ENCODE data around the gene AKR1B15. TPM values are rescaled to one million over a fixed set of nuclear protein-coding genes. Genes with fewer than 3 reads are reported as not detected.
"Not testable (repeated sequence)": the region's sequence is repeated elsewhere in the genome, so short reads cannot be mapped to it uniquely, and the experiment has no call there.

The AKR1B15 gene
- total and polyA plus RNA-seq, 2 donors (not counting 3 experiments of a cell fraction or from before 2014, with no cell fraction given): not detected

DNA sequence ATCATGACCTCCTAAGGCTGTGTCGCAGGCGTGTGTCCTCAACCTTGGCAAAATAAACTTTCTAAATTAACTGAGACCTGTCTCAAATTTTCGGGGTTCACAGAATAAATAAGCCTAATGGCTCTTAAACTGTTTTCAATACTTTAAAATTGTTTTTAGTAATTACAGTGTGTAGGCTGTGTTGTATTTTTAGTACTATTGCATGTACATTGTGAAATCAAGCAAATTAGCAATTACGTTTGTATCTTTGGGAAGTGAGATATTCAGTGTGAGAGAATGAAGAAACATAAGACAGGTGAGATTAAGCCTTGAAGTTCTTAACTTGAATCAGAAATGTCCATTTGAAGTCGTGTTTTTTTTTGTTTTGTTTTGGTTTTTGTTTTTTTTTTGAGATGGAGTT lies 26.3 kb upstream of the AKR1B15 start:
- no peaks in the 10 kb centered on the region for H3K9me1 ChIP-seq (replicated peaks; ENCODE audit: control insufficient read depth, extremely low read depth, insufficient read depth, low read length)
- intact Hi-C loops (cut with micrococcal nuclease) (no loop called here), dilution Hi-C loops (cut with MboI; ENCODE audit: extremely low pct_ligation_motif_present, low sequenced_read_pairs) (no loop called here)
- DNase-seq (ENCODE audit: low read depth, low spot score) (no peak), FAIRE-seq (no peak)
- H3K9ac ChIP-seq (replicated peaks; ENCODE audit: extremely low read depth, insufficient read depth, low read length): no peak overlapping the region
- H3K4me2 ChIP-seq (ENCODE audit: insufficient read depth, low read length): no peak overlapping the region
- no peak overlapping the region for H3K27ac ChIP-seq (ENCODE audit: insufficient read depth, low read depth, low read length)
- no peaks in the 10 kb centered on the region for H3K4me1 ChIP-seq (ENCODE audit: control insufficient read depth, extremely low read depth, insufficient read depth, low read length)
- no peaks in the 10 kb centered on the region for H3K36me3 ChIP-seq (ENCODE audit: control insufficient read depth in 2 of 2, extremely low read depth in 1 of 2, insufficient read depth in 2 of 2, low read length in 2 of 2)
- peaks cover 0 to 3% of the 10 kb centered on the region in 2 experiments for H3K27me3 ChIP-seq (ENCODE audit: control insufficient read depth in 2 of 2, insufficient read depth in 2 of 2, low read length in 2 of 2)
- CTCF ChIA-PET: interaction anchor here (1.9 kb wide), 1 partner anchor 25 kb away, joined by 5 read pairs; no protein-coding TSS in a partner anchor
- BruUV-seq (replicated peaks): no TSS peak
- TF ChIP-seq, protein P1, sequence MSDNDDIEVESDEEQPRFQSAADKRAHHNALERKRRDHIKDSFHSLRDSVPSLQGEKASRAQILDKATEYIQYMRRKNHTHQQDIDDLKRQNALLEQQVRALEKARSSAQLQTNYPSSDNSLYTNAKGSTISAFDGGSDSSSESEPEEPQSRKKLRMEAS (IDR thresholded peaks at IDR 0.05; ENCODE audit: insufficient read depth, insufficient read length): no peak
- TF ChIP-seq POLR2A (IDR thresholded peaks at IDR 0.05; ENCODE audit: low read depth, low read length): no peak
- no peak for TF ChIP-seq GATA2 (IDR thresholded peaks at IDR 0.05; ENCODE audit: insufficient read depth, insufficient read length, low read depth, low read length)
- no peak for TF ChIP-seq JUN (IDR thresholded peaks at IDR 0.05; ENCODE audit: borderline replicate concordance, insufficient read depth, insufficient read length, low read depth)
- TF ChIP-seq MYC (IDR thresholded peaks at IDR 0.05; ENCODE audit: low read depth, low read length): no peak
- no peak for TF ChIP-seq FOS (IDR thresholded peaks at IDR 0.05; ENCODE audit: borderline replicate concordance, insufficient read depth, low read length)
- TF ChIP-seq EZH2 (IDR thresholded peaks at IDR 0.05; ENCODE audit: borderline replicate concordance, low read depth, low read length, severe bottlenecking): no peak
- no peak for TF ChIP-seq POLR2AphosphoS5 (IDR thresholded peaks at IDR 0.05; ENCODE audit: insufficient read depth, low read depth, low read length)
- TF ChIP-seq CTCF (IDR thresholded peaks at IDR 0.05; ENCODE audit: extremely low read depth in 1 of 2, insufficient read depth in 1 of 2, low read depth in 1 of 2, low read length in 2 of 2): no peak
- no peaks in the 10 kb centered on the region for H3K9me3 ChIP-seq (replicated peaks; ENCODE audit: control insufficient read depth, insufficient read depth, low read length)
- H4K20me1 ChIP-seq (replicated peaks; ENCODE audit: control insufficient read depth, extremely low read depth, insufficient read depth, low read length): no peaks in the 10 kb centered on the region
- H2AFZ ChIP-seq (ENCODE audit: low read depth, low read length): no peak overlapping the region
- no peaks in the 10 kb centered on the region for H3K79me2 ChIP-seq (ENCODE audit: control insufficient read depth, insufficient read depth, low read length)
- no peak overlapping the region for H3K4me3 ChIP-seq (replicated peaks in 1 of 3; ENCODE audit: insufficient read depth in 1 of 3, low read depth in 1 of 3, low read length in 3 of 3)
- POLR2A ChIA-PET: no interaction called here

- H3K27ac ChIP-seq (ENCODE audit: insufficient read depth, low read depth, low read length); dilution Hi-C loops (cut with MboI; ENCODE audit: extremely low pct_ligation_motif_present, low sequenced_read_pairs); H3K36me3 ChIP-seq (ENCODE audit: control insufficient read depth in 2 of 2, extremely low read depth in 1 of 2, insufficient read depth in 2 of 2, low read length in 2 of 2); H3K4me3 ChIP-seq (replicated peaks in 1 of 3; ENCODE audit: insufficient read depth in 1 of 3, low read depth in 1 of 3, low read length in 3 of 3); H3K4me1 ChIP-seq (ENCODE audit: control insufficient read depth, extremely low read depth, insufficient read depth, low read length); BruUV-seq (replicated peaks); H3K9ac ChIP-seq (replicated peaks; ENCODE audit: extremely low read depth, insufficient read depth, low read length); FAIRE-seq; H3K9me1 ChIP-seq (replicated peaks; ENCODE audit: control insufficient read depth, extremely low read depth, insufficient read depth, low read length); H4K20me1 ChIP-seq (replicated peaks; ENCODE audit: control insufficient read depth, extremely low read depth, insufficient read depth, low read length); intact Hi-C loops (cut with micrococcal nuclease); H2AFZ ChIP-seq (ENCODE audit: low read depth, low read length); DNase-seq (ENCODE audit: low read depth, low spot score); H3K4me2 ChIP-seq (ENCODE audit: insufficient read depth, low read length); H3K9me3 ChIP-seq (replicated peaks; ENCODE audit: control insufficient read depth, insufficient read depth, low read length); POLR2A ChIA-PET; H3K79me2 ChIP-seq (ENCODE audit: control insufficient read depth, insufficient read depth, low read length): not testable (repeated sequence)
- peaks cover 4 to 16% of the 10 kb centered on the region in 2 experiments for H3K27me3 ChIP-seq (ENCODE audit: control insufficient read depth in 2 of 2, insufficient read depth in 2 of 2, low read length in 2 of 2)
- CTCF ChIA-PET: interaction anchor here (0.9 to 2.0 kb wide), 3 partner anchors 11 to 22 kb away, joined by 3 to 7 read pairs (median 4); no protein-coding TSS in a partner anchor
Measured at GRCh38 chr7:134525449-134525848, 23.5 kb upstream of the AKR1B15 start.
